ENCODE measurements around the gene BAIAP2L1.

BAIAP2L1 gene

DNA sequence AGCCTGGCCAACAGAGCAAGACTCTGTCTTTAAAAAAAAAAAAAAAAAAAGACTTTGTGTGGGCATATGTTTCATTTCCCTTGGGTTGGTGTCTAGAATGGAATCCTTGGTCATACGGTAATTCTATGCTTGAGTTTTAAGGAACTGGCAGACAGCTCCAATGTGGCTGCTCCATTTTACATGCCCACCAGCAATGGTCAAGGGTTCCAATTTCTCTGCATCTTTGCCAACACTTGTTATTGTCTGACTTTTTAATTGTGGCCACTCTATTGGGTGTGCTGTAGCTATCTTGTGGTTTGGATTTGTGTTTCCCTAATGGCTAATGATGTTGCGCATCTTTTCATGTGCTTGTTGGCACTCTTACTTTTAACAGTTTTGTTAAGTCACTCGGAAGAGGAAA lies 61.8 kb downstream of the BAIAP2L1 start:
- DNase-seq (ENCODE audit: extremely low read depth, low read depth) = no peak
- TF ChIP-seq, protein P1, sequence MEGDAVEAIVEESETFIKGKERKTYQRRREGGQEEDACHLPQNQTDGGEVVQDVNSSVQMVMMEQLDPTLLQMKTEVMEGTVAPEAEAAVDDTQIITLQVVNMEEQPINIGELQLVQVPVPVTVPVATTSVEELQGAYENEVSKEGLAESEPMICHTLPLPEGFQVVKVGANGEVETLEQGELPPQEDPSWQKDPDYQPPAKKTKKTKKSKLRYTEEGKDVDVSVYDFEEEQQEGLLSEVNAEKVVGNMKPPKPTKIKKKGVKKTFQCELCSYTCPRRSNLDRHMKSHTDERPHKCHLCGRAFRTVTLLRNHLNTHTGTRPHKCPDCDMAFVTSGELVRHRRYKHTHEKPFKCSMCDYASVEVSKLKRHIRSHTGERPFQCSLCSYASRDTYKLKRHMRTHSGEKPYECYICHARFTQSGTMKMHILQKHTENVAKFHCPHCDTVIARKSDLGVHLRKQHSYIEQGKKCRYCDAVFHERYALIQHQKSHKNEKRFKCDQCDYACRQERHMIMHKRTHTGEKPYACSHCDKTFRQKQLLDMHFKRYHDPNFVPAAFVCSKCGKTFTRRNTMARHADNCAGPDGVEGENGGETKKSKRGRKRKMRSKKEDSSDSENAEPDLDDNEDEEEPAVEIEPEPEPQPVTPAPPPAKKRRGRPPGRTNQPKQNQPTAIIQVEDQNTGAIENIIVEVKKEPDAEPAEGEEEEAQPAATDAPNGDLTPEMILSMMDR (IDR thresholded peaks at IDR 0.05; ENCODE audit: low read depth, low read length) = no peak

DNA sequence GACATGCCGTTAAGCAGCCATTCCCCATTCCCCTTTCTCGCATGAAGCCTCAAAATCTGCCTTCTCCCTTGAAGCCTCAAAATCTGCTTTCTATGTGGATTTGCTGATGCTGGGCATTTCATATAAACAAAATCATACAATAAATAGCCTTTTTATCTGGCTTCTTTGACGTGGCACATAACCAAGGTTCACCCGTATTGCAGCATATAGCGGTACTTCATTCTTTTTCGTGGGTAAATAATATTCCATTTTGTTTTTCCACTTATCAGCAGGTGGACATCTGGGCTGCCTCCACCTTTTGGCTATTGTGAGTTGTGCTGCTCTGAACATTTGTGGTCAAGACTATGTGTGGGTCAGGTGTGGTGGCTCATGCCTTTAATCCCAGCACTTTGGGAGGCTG lies 62.4 kb downstream of the BAIAP2L1 start:
- DNase-seq (ENCODE audit: extremely low read depth, low read depth) = no peak
- TF ChIP-seq, protein P1 (IDR thresholded peaks at IDR 0.05; ENCODE audit: low read depth, low read length) = no peak

DNA sequence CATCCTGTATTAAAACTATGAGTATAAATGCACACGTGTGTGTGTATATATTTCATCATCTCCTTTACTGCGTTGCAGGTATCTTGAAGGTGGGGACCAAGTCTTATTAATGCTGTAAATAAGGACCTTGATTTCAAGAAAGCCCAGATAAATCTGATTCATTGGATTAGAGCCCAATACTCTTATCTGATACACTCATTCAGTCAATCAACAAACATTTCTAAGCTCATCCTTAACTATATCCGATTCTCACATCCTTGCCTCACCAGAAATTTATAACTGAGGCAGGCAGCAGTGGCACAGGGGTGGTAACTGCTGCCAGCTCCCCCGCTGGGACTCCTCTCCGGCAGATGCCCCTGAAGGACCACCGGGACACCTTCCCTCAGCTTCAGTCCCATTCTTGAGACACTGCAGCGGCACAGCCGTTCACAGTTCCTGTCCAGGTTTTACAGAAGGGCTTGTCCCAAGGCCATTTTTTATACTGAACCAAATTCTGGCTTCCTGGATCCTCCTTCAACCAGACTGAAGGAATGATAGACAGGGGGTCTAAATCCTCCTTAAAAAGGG lies 65.4 kb downstream of the BAIAP2L1 start:
- no peak for DNase-seq (ENCODE audit: extremely low read depth, low read depth)
- TF ChIP-seq, protein P1 (IDR thresholded peaks at IDR 0.05; ENCODE audit: low read depth, low read length) = no peak

DNA sequence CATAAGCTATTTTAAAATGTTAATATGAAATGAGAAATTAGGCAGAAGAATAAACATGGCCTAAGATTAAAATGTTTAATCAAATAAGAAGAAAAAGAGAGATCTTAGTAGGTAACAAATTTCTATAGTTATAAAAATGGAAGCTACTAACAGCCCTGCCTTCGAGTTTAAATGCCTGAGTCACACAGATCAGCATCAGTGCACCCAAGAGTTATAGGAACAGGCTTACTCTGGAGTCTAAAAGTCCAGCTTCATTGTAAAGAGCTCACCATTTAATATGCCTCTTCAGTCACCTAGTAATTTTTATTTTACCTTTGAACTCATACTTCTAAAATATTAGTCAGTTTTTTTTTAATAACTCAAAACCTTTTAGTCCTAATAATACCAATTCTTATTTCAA lies 66.8 kb downstream of the BAIAP2L1 start:
- TF ChIP-seq, protein P1 (IDR thresholded peaks at IDR 0.05; ENCODE audit: low read depth, low read length) = no peak
- no peak for DNase-seq (ENCODE audit: extremely low read depth, low read depth)

DNA sequence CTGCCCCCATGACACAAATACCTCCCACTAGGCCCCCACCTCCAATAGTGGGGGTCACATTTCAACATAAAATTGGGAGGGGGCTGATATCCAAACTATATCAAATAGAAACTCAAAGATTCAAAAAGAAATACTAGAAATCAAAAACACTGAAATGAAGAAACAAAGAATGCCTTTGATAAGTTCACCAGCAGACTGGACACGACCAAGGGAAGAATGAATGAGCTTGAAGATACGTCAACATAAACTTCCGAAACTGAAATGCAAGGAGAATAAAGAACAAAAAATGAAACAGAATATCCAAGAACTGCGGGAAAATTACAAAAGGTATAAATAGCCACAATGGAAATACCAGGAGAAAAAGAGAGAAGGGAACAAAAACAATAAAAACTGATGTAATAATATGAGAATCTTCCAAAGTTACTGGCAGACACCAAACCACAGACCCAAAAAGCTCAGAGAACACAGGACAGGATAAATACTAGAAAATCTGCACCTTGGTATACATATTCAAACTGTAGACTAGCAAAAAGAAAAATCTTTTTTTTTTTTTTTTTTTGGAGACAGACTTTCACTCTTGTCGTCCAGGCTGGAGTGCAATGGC lies 69.9 kb downstream of the BAIAP2L1 start:
- TF ChIP-seq, protein P1 (IDR thresholded peaks at IDR 0.05; ENCODE audit: low read depth, low read length) = no peak
- no peak for DNase-seq (ENCODE audit: extremely low read depth, low read depth)

DNA sequence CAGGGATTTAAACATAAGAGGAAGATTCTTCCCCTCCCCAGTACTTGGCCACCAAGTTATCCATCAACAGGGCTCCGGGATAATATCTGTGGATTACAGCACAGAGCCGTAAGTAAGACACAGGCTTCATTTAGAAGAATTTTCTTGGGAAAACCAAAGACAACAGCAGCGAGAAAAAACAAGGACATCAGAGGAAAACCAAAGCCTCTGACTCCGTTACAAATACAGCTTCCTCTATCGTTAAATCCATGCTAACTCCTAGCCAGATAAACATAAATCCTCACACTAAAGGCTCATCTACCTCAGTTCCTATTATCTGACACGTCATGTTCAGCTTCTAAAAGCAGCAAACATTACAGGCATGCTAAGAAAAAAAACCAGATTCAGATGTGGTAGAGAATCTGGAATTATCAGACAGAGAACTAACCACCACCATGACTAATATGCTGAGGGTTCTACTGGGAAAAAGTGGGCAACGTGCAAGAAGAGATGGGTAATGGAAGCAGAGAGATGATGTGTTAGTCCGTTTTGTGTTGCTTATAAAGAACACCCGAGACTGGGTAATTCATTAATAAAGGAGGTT lies 71.0 kb downstream of the BAIAP2L1 start:
- DNase-seq (ENCODE audit: extremely low read depth, low read depth) = no peak
- TF ChIP-seq, protein P1 (IDR thresholded peaks at IDR 0.05; ENCODE audit: low read depth, low read length) = no peak

DNA sequence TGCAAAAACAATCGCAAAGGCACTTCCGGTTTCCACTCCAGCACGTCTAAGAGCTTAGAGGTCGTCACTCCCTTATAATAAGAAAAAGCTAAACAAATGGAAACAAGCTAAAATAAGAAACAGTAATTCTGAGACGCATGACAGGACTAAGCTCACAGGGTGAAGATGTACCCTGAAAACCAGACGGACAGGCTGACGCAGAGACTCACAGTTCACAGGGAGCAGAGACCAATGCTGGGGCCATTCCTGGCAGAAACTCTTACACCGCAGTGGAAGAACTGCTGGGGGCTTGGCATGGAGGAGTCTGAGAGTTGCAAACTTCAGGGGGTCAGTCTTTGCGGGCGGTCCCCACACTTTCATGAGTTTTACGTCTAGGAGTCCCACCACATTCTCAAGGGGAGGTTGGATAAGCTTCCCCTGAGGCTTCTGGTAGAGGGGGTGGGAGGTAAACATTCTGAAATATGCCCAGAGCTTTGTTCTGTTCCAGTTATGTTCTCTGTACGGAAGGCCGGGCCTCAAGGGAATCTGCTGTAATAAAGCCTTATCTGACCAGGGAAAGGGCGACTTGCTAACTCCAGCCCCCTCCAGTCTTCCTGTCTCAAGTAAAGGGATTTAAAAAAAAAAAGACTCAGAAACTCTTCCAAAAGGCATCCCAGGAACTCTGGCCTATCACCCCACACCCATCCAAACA lies 71.6 kb downstream of the BAIAP2L1 start:
- DNase-seq (ENCODE audit: extremely low read depth, low read depth) = no peak
- TF ChIP-seq, protein P1 (IDR thresholded peaks at IDR 0.05; ENCODE audit: low read depth, low read length) = no peak

Data from AG09319 (cell line).